ENCODE data around the gene TIMM21. TPM values are rescaled to one million over a fixed set of nuclear protein-coding genes. Genes with fewer than 3 reads are reported as not detected.

The TIMM21 gene, protein sequence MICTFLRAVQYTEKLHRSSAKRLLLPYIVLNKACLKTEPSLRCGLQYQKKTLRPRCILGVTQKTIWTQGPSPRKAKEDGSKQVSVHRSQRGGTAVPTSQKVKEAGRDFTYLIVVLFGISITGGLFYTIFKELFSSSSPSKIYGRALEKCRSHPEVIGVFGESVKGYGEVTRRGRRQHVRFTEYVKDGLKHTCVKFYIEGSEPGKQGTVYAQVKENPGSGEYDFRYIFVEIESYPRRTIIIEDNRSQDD
- total RNA-seq (2022; extraction: Qiagen RNA extraction): 50.0 to 61.7 TPM (median 58.3 TPM) in 5 replicates

DNA sequence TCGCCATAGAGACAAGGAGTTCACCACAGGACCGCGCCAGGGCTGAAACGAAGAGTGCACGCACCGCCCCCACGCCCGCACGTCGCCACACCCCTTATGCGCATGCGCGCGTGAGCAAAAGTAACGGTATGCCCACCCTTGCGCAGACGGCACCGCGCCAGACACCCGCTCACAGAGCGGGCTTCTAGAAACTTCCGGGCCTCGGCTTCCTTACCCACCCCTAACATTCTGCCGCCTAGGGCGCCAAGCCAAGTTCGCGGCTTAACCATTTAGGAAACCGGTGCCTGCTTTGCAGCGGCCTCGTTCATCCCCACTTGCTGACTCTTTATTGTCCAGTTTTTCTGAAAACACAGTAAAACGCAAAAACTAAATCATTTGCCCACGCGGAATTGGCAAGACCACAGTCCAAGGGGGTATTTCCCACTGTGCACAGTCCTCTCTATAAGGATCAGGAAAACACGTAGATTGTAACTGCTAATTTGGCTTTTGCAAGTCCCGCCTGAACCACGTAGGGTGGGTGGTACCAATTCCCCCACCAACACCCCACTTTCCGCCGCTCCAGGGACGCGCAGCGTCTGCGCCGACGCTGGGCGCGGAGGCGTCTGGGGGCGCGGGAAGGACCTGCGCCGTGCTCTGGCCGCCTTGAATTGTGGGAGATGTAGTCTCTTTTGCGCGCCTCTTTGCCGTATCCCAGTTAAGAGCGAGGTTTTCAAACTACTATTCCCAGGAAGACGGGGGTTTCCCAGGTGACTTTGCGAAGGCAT, at the start of gene TIMM21, which contains the start of gene FBXO15:
Gene TIMM21 (plus strand): TSS at position 745 of the 764 bp plus-strand sequence. CDS start 286 bp downstream, outside the sequence.
Gene FBXO15 (minus strand): TSS at position 56 of the 764 bp plus-strand sequence. CDS start 49 bp downstream, at position 7.

Other genes starting within 250 kb of the TIMM21 start
- gene FBXO15, start 689 bp upstream of the TIMM21 start, total RNA-seq (2022; extraction: Qiagen RNA extraction): 0.67 to 1.1 TPM (median 0.92 TPM) in 5 replicates
- gene CYB5A, start 143.4 kb downstream of the TIMM21 start, total RNA-seq (2022; extraction: Qiagen RNA extraction): 123 to 133 TPM (median 129 TPM) in 5 replicates
- not detected in 5 replicates for gene C18orf63, start 167.3 kb downstream of the TIMM21 start, total RNA-seq (2022; extraction: Qiagen RNA extraction)